H9 (cell line): ENCODE measurements around the gene TMEM109. TPM values are rescaled to one million over a fixed set of nuclear protein-coding genes. Genes with fewer than 3 reads are reported as not detected.

ENCODE experiments used
- DNase-seq: peaks from one replicate; pipeline ENCODE4 v3.0.0-alpha.2; 2017
- H2AFZ ChIP-seq: one replicate; pipeline ENCODE4 v1.6.1; 2013; ENCODE audit warnings: mild to moderate bottlenecking, low read length, control low read depth, moderate library complexity
- H2AK5ac ChIP-seq: 2 replicates; pipeline ENCODE4 v1.6.1; 2013; ENCODE audit warnings: low read length, control low read depth, mixed read lengths; ENCODE audit not compliant: insufficient read length
- H2BK120ac ChIP-seq: one replicate; pipeline ENCODE4 v1.6.1; 2013; ENCODE audit warnings: low read depth, mild to moderate bottlenecking, low read length, control low read depth, inconsistent platforms; ENCODE audit not compliant: poor library complexity, severe bottlenecking
- H2BK12ac ChIP-seq: 2 replicates; pipeline ENCODE4 v1.6.1; 2013; ENCODE audit warnings: low read length, control low read depth, mixed read lengths, low read depth; ENCODE audit not compliant: insufficient read length
- H2BK15ac ChIP-seq: 2 replicates; pipeline ENCODE4 v1.6.1; 2013; ENCODE audit warnings: low read depth, low read length, control low read depth
- H2BK20ac ChIP-seq: one replicate; pipeline ENCODE4 v1.6.1; 2013; ENCODE audit warnings: low read depth, mild to moderate bottlenecking, low read length, control low read depth, inconsistent platforms; ENCODE audit not compliant: poor library complexity, severe bottlenecking
- H2BK5ac ChIP-seq: 2 replicates; pipeline ENCODE4 v1.6.1; 2013; ENCODE audit warnings: low read length, control low read depth, mixed read lengths; ENCODE audit not compliant: insufficient read length
- H3K14ac ChIP-seq: 2 replicates; pipeline ENCODE4 v1.6.1; 2013; ENCODE audit warnings: low read length, control low read depth; ENCODE audit not compliant: insufficient read depth
- H3K18ac ChIP-seq: 2 replicates; pipeline ENCODE4 v1.6.1; 2013; ENCODE audit warnings: low read depth, mild to moderate bottlenecking, mixed read lengths, low read length, control low read depth; ENCODE audit not compliant: insufficient read length
- H3K23ac ChIP-seq: 2 replicates; pipeline ENCODE4 v1.6.1; 2013; ENCODE audit warnings: low read length, control low read depth, mixed read lengths, low read depth; ENCODE audit not compliant: insufficient read length
- H3K23me2 ChIP-seq: 2 replicates; pipeline ENCODE4 v1.6.1; 2013; ENCODE audit warnings: low read depth, mild to moderate bottlenecking, mixed read lengths, low read length, control low read depth; ENCODE audit not compliant: insufficient read length, poor library complexity, severe bottlenecking
- H3K27ac ChIP-seq: 2 replicates; pipeline ENCODE4 v1.5.1; 2013; ENCODE audit warnings: low read length, control low read depth, mixed read lengths, low read depth; ENCODE audit not compliant: insufficient read length
- H3K27me3 ChIP-seq: 2 replicates; pipeline ENCODE4 v1.6.1; 2013; ENCODE audit warnings: low read length, control low read depth, inconsistent platforms; ENCODE audit not compliant: insufficient read depth
- H3K4ac ChIP-seq: 2 replicates; pipeline ENCODE4 v1.6.1; 2013; ENCODE audit warnings: low read depth, mild to moderate bottlenecking, control low read depth, inconsistent platforms, low read length, moderate library complexity
- H3K4me1 ChIP-seq: 2 replicates; pipeline ENCODE4 v1.6.1; 2013; ENCODE audit warnings: low read length, control low read depth, inconsistent platforms; ENCODE audit not compliant: insufficient read depth
- H3K4me2 ChIP-seq: 2 replicates; pipeline ENCODE4 v1.6.1; 2013; ENCODE audit warnings: low read length, control low read depth, mixed read lengths; ENCODE audit not compliant: insufficient read length, insufficient read depth
- H3K56ac ChIP-seq: 2 replicates; pipeline ENCODE4 v1.6.1; 2013; ENCODE audit warnings: low read depth, mild to moderate bottlenecking, mixed read lengths, low read length, control low read depth; ENCODE audit not compliant: insufficient read length
- H3K79me1 ChIP-seq: 2 replicates; pipeline ENCODE4 v1.6.1; 2013; ENCODE audit warnings: low read depth, mild to moderate bottlenecking, moderate library complexity, low read length, control low read depth, inconsistent platforms; ENCODE audit not compliant: insufficient read depth, poor library complexity, severe bottlenecking
- H3K79me2 ChIP-seq: 2 replicates; pipeline ENCODE4 v1.6.1; 2013; ENCODE audit warnings: low read length, control low read depth, inconsistent platforms; ENCODE audit not compliant: insufficient read depth
- H3K9ac ChIP-seq: 2 replicates; pipeline ENCODE4 v1.6.1; 2013; ENCODE audit warnings: low read length, control low read depth, mixed read lengths; ENCODE audit not compliant: insufficient read length; ENCODE audit errors: extremely low read depth
- H3K9me3 ChIP-seq: one replicate; pipeline ENCODE4 v1.6.1; 2013; ENCODE audit warnings: low read depth, low read length, inconsistent platforms; ENCODE audit not compliant: control insufficient read depth
- H3T11ph ChIP-seq: one replicate; pipeline ENCODE4 v1.6.1; 2013; ENCODE audit warnings: mild to moderate bottlenecking, low read length, control low read depth, inconsistent platforms
- H4K20me1 ChIP-seq: one replicate; pipeline ENCODE4 v1.6.1; 2013; ENCODE audit not compliant: control insufficient read depth, insufficient read length, insufficient read depth
- H4K5ac ChIP-seq: 2 replicates; pipeline ENCODE4 v1.6.1; 2013; ENCODE audit warnings: low read depth, mild to moderate bottlenecking, mixed read lengths, low read length, control low read depth; ENCODE audit not compliant: insufficient read length
- H4K8ac ChIP-seq: replicated peaks from 2 replicates; pipeline ENCODE4 v1.6.1; 2013; ENCODE audit warnings: low read length, control low read depth, mixed read lengths, low read depth; ENCODE audit not compliant: insufficient read length
- H4K91ac ChIP-seq: 2 replicates; pipeline ENCODE4 v1.6.1; 2013; ENCODE audit warnings: low read depth, mild to moderate bottlenecking, moderate library complexity, mixed read lengths, low read length, control low read depth; ENCODE audit not compliant: insufficient read length
- H3K27ac Mint-ChIP-seq, 3 experiments: 2 replicates in 2 of 3; 3 replicates in 1 of 3; pipeline ENCODE4 v1.8.0; 2020 to 2021; ENCODE audit warnings: mixed read lengths in 3 of 3, mild to moderate bottlenecking in 1 of 3, moderate library complexity in 1 of 3
- H3K27me3 Mint-ChIP-seq: 2 replicates; pipeline ENCODE4 v1.8.0; 2021; ENCODE audit warnings: low read depth, mild to moderate bottlenecking, moderate library complexity, mixed read lengths
- H3K36me3 Mint-ChIP-seq, 3 experiments: 2 replicates in 2 of 3; 3 replicates in 1 of 3; pipeline ENCODE4 v1.8.0; 2020 to 2021; ENCODE audit warnings: low read depth in 3 of 3, mixed read lengths in 3 of 3; ENCODE audit not compliant: insufficient read depth in 1 of 3
- H3K4me1 Mint-ChIP-seq, 2 experiments: 2 replicates each; pipeline ENCODE4 v1.8.0; 2020; ENCODE audit warnings: mixed read lengths in 2 of 2
- H3K4me3 Mint-ChIP-seq, 2 experiments: 2 replicates in 1 of 2; 3 replicates in 1 of 2; pipeline ENCODE4 v1.8.0; 2020 to 2021; ENCODE audit warnings: mild to moderate bottlenecking in 2 of 2, mixed read lengths in 2 of 2, moderate library complexity in 1 of 2
- H3K9me3 Mint-ChIP-seq, 2 experiments: 2 replicates in 1 of 2; 3 replicates in 1 of 2; pipeline ENCODE4 v1.8.0; 2020; ENCODE audit warnings: mild to moderate bottlenecking in 2 of 2, mixed read lengths in 2 of 2, moderate library complexity in 1 of 2
- CTCF ChIP-seq: fragments of 200-600 bp; sonication (generic); conservative IDR thresholded peaks from 3 replicates; pipeline ENCODE4 v1.8.0; 2021; ENCODE audit warnings: antibody characterized with exemption, mild to moderate bottlenecking
- WGBS: extraction: QIAGEN DNeasy Blood & Tissue Kit; methylation state at CpG from one replicate; pipeline ENCODE4 v1.1.7; 2013; ENCODE audit warnings: missing lambda C conversion rate, low lambda C conversion rate, mixed read lengths; ENCODE audit not compliant: insufficient read length; ENCODE audit errors: extremely low coverage; 5-methylcytosine and 5-hydroxymethylcytosine counted together
- total RNA-seq: library from RNA; stranded (reverse); gene quantifications from 2 replicates; pipeline ENCODE4 v1.2.1, GENCODE V29; 2021

TMEM109 gene
- total RNA-seq, 1 experiment from 2014 or later: 38.0 TPM

- peaks cover 40 to 42% of the 10 kb centered on the region in 2 experiments for H3K4me1 Mint-ChIP-seq
- no peak overlapping the region for H3K9ac ChIP-seq
- H3K27ac Mint-ChIP-seq: peak overlapping the region in 2 of 3 experiments; percentile 14 to 96; a peak in 1 of 7 replicates
These were observed 968 bp upstream of the TMEM109 start for GRCh38 chr11:60912851-60913528.

More at GRCh38 chr11:60912851-60913528, 968 bp upstream of the TMEM109 start:
- Histone ChIP-seq H3K18ac (no peak overlapping the region), H3K79me2 (no peaks in the 10 kb centered on the region; the same call in 1 of the 2 replicates), H3K4ac (no peak overlapping the region), H3K56ac (no peak overlapping the region), H3K23me2 (peaks cover 22% of the 10 kb centered on the region), H2AFZ (no peak overlapping the region), H2AK5ac (no peak overlapping the region), H3K9me3 (no peaks in the 10 kb centered on the region), H3T11ph (no peak overlapping the region), H3K27ac (no peak overlapping the region), H3K27me3 (no peaks in the 10 kb centered on the region; the same call in 1 of the 2 replicates), H2BK12ac (no peak overlapping the region), H3K79me1 (no peaks in the 10 kb centered on the region), H4K8ac (no peak overlapping the region), H2BK15ac (no peak overlapping the region), H2BK5ac (no peak overlapping the region), H2BK20ac (no peak overlapping the region), H3K4me2 (peak overlapping the region; percentile 76), H4K91ac (no peak overlapping the region), H3K23ac (no peak overlapping the region), H4K5ac (no peak overlapping the region), H3K14ac (no peak overlapping the region), H3K4me1 (peaks cover 2% of the 10 kb centered on the region; the same call in 1 of the 2 replicates), H4K20me1 (no peaks in the 10 kb centered on the region), H2BK120ac (no peak overlapping the region)
- no CpG with 5 or more reads among the region's 22 CpGs for WGBS
- Mint-ChIP-seq H3K9me3 (peaks cover 3 to 5% of the 10 kb centered on the region in 2 experiments; a peak in 4 of 5 replicates), H3K36me3 (peaks cover 0 to 5% (median 4%) of the 10 kb centered on the region in 3 experiments; a peak in 5 of 7 replicates), H3K27me3 (peaks cover 45% of the 10 kb centered on the region), H3K4me3 (peak overlapping the region; percentile 94 to 97; a peak in 3 of 5 replicates)
- TF ChIP-seq CTCF: no peak
- DNase-seq: no peak
